HG03442 (cell line): ENCODE data around the gene DMD.

Experiments used
- ATAC-seq: cut with Tn5 transposase; IDR thresholded peaks from one replicate; pipeline ENCODE4 v1.9.1; 2021; ENCODE audit warnings: mild to moderate bottlenecking, moderate library complexity; ENCODE audit not compliant: unreplicated experiment

DMD gene

GRCh38 chrX:31796624-31797023 is 1414.7 kb downstream of the DMD start:
- no peak for ATAC-seq

- ATAC-seq = no peak
Observed at GRCh38 chrX:31747411-31747810, 1463.9 kb downstream of the DMD start.

- no peak for ATAC-seq
Observed at GRCh38 chrX:31743004-31743403, 1468.3 kb downstream of the DMD start.

- no peak for ATAC-seq
Observed at GRCh38 chrX:31717474-31717873, 1493.9 kb downstream of the DMD start.

- no peak for ATAC-seq
Observed at GRCh38 chrX:31715675-31716074, 1495.7 kb downstream of the DMD start.

GRCh38 chrX:31714797-31715196 is 1496.6 kb downstream of the DMD start:
- ATAC-seq = no peak

GRCh38 chrX:31713120-31713519 is 1498.2 kb downstream of the DMD start:
- no peak for ATAC-seq

GRCh38 chrX:31711166-31711565 is 1500.2 kb downstream of the DMD start:
- ATAC-seq = no peak

- ATAC-seq = no peak
Observed at GRCh38 chrX:31708116-31708515, 1503.2 kb downstream of the DMD start.

GRCh38 chrX:31706466-31706865 is 1504.9 kb downstream of the DMD start:
- ATAC-seq = no peak

GRCh38 chrX:31705816-31706215 is 1505.5 kb downstream of the DMD start:
- no peak for ATAC-seq

GRCh38 chrX:31704938-31705337 is 1506.4 kb downstream of the DMD start:
- no peak for ATAC-seq

GRCh38 chrX:31702222-31702621 is 1509.1 kb downstream of the DMD start:
- no peak for ATAC-seq

GRCh38 chrX:31697294-31697916 is 1513.9 kb downstream of the DMD start:
- ATAC-seq = no peak

- ATAC-seq = no peak
Observed at GRCh38 chrX:31679861-31680260, 1531.5 kb downstream of the DMD start.

GRCh38 chrX:31670245-31670644 is 1541.1 kb downstream of the DMD start:
- ATAC-seq = no peak

GRCh38 chrX:31665454-31665853 is 1545.9 kb downstream of the DMD start:
- no peak for ATAC-seq

GRCh38 chrX:31663172-31663571 is 1548.2 kb downstream of the DMD start:
- no peak for ATAC-seq

- ATAC-seq = no peak
Observed at GRCh38 chrX:31661280-31661810, 1550.0 kb downstream of the DMD start.

GRCh38 chrX:31658360-31658759 is 1553.0 kb downstream of the DMD start:
- no peak for ATAC-seq

GRCh38 chrX:31656013-31656412 is 1555.3 kb downstream of the DMD start:
- ATAC-seq = no peak

GRCh38 chrX:31653422-31653821 is 1557.9 kb downstream of the DMD start:
- no peak for ATAC-seq

GRCh38 chrX:31652650-31653049 is 1558.7 kb downstream of the DMD start:
- no peak for ATAC-seq
